ENCODE measurements around the gene YAF2.
"Not testable (repeated sequence)": the region's sequence is repeated elsewhere in the genome, so short reads cannot be mapped to it uniquely, and the experiment has no call there.

Gene YAF2

GRCh38 chr12:42196723-42197603 lies 41.1 kb downstream of the YAF2 start:
- no peak for DNase-seq (ENCODE audit: low spot score)

GRCh38 chr12:42192686-42193085 lies 45.4 kb downstream of the YAF2 start:
- DNase-seq (ENCODE audit: low spot score), result no peak

GRCh38 chr12:42192258-42192657 lies 45.8 kb downstream of the YAF2 start:
- DNase-seq (ENCODE audit: low spot score), result no peak

GRCh38 chr12:42190376-42190775 lies 47.7 kb downstream of the YAF2 start:
- no peak for DNase-seq (ENCODE audit: low spot score)

GRCh38 chr12:42188275-42188674 lies 49.8 kb downstream of the YAF2 start:
- not testable (repeated sequence) for DNase-seq (ENCODE audit: low spot score)

GRCh38 chr12:42187799-42188198 lies 50.2 kb downstream of the YAF2 start:
- DNase-seq (ENCODE audit: low spot score), result no peak

- DNase-seq (ENCODE audit: low spot score), result no peak
Measured at GRCh38 chr12:42186793-42187192, 51.3 kb downstream of the YAF2 start.

GRCh38 chr12:42182394-42182793 lies 55.7 kb downstream of the YAF2 start:
- DNase-seq (ENCODE audit: low spot score), result no peak

- peak; percentile 19 for DNase-seq (ENCODE audit: low spot score)
Measured at GRCh38 chr12:42180990-42181596, 57.0 kb downstream of the YAF2 start.

GRCh38 chr12:42178101-42178500 lies 59.9 kb downstream of the YAF2 start:
- no peak for DNase-seq (ENCODE audit: low spot score)

- no peak for DNase-seq (ENCODE audit: low spot score)
Measured at GRCh38 chr12:42174978-42175377, 63.1 kb downstream of the YAF2 start.

- DNase-seq (ENCODE audit: low spot score), result no peak
Measured at GRCh38 chr12:42173961-42174521, 64.0 kb downstream of the YAF2 start.

- no peak for DNase-seq (ENCODE audit: low spot score)
Measured at GRCh38 chr12:42172441-42173210, 65.4 kb downstream of the YAF2 start.

GRCh38 chr12:42167711-42168110 lies 70.3 kb downstream of the YAF2 start:
- no peak for DNase-seq (ENCODE audit: low spot score)

- DNase-seq (ENCODE audit: low spot score), result no peak
Measured at GRCh38 chr12:42166501-42166900, 71.5 kb downstream of the YAF2 start.

GRCh38 chr12:42163913-42164312 lies 74.1 kb downstream of the YAF2 start:
- DNase-seq (ENCODE audit: low spot score), result no peak

GRCh38 chr12:42162965-42163364 lies 75.1 kb downstream of the YAF2 start:
- DNase-seq (ENCODE audit: low spot score), result no peak

GRCh38 chr12:42162193-42162592 lies 75.9 kb downstream of the YAF2 start:
- DNase-seq (ENCODE audit: low spot score), result no peak

GRCh38 chr12:42161529-42161928 lies 76.5 kb downstream of the YAF2 start:
- no peak for DNase-seq (ENCODE audit: low spot score)

- no peak for DNase-seq (ENCODE audit: low spot score)
Measured at GRCh38 chr12:42156232-42156631, 81.8 kb downstream of the YAF2 start.

- DNase-seq (ENCODE audit: low spot score), result peak; percentile 16
Measured at GRCh38 chr12:42145552-42146215, 92.4 kb downstream of the YAF2 start.

- peak; percentile 23 for DNase-seq (ENCODE audit: low spot score)
Measured at GRCh38 chr12:42145197-42145549, 92.9 kb downstream of the YAF2 start.

Data from HuH-7.5 (cell line).